CD8-positive, alpha-beta memory T cell (primary cell): ENCODE data around the gene OR52M1. TPM values are rescaled to one million over a fixed set of nuclear protein-coding genes. Genes with fewer than 3 reads are reported as not detected.

Experiments used
- CTCF ChIA-PET: fragments of 350-600 bp; sonication (Branson Sonifier 250); formaldehyde crosslinking; loops from one replicate; lab custom pipeline; 2021; ENCODE audit warnings: antibody characterized with exemption; lab: Charles Lee
- POLR2A ChIA-PET: fragments of 350-600 bp; sonication (Branson Sonifier 250); formaldehyde crosslinking; loops from one replicate; lab custom pipeline; 2021; ENCODE audit warnings: antibody characterized with exemption; lab: Charles Lee
- DNase-seq, 5 donors: peaks; one replicate each; pipeline versions ENCODE4 v3.0.0 to v3.0.0-alpha.2; 2020 to 2022; ENCODE audit warnings: mixed read lengths in 1 of 5
- H3K27ac ChIP-seq: one replicate; pipeline ENCODE4 v1.7.0; 2013; ENCODE audit warnings: low read depth, mild to moderate bottlenecking, low read length, moderate library complexity
- H3K27me3 ChIP-seq: 2 replicates; pipeline ENCODE4 v1.7.0; 2013; ENCODE audit warnings: low read length, mild to moderate bottlenecking; ENCODE audit not compliant: insufficient read depth, poor library complexity, severe bottlenecking
- H3K36me3 ChIP-seq: 2 replicates; pipeline ENCODE4 v1.7.0; 2013; ENCODE audit warnings: mild to moderate bottlenecking, low read length, moderate library complexity; ENCODE audit not compliant: insufficient read depth
- H3K4me1 ChIP-seq: 2 replicates; pipeline ENCODE4 v1.7.0; 2013; ENCODE audit warnings: mild to moderate bottlenecking, low read length, moderate library complexity; ENCODE audit not compliant: insufficient read depth
- H3K4me3 ChIP-seq: 2 replicates; pipeline ENCODE4 v1.7.0; 2013; ENCODE audit warnings: mild to moderate bottlenecking, low read length
- H3K9me3 ChIP-seq: 2 replicates; pipeline ENCODE4 v1.7.0; 2013; ENCODE audit warnings: mild to moderate bottlenecking, low read length
- H3K27ac Mint-ChIP-seq, 8 donors: one replicate each; pipeline ENCODE4 v1.8.0; 2020 to 2021; ENCODE audit warnings: mixed read lengths in 8 of 8, mild to moderate bottlenecking in 6 of 8, inconsistent platforms in 3 of 8, moderate library complexity in 3 of 8
- H3K27me3 Mint-ChIP-seq, 2 donors: one replicate each; pipeline ENCODE4 v1.8.0; 2020 to 2021; ENCODE audit warnings: mixed read lengths in 2 of 2, mild to moderate bottlenecking in 1 of 2, moderate library complexity in 1 of 2
- H3K36me3 Mint-ChIP-seq, 3 donors: one replicate each; pipeline ENCODE4 v1.8.0; 2020 to 2021; ENCODE audit warnings: mixed read lengths in 3 of 3, inconsistent platforms in 1 of 3, mild to moderate bottlenecking in 1 of 3
- H3K4me1 Mint-ChIP-seq, 3 donors: one replicate each; pipeline ENCODE4 v1.8.0; 2020 to 2021; ENCODE audit warnings: mixed read lengths in 3 of 3, inconsistent platforms in 1 of 3, mild to moderate bottlenecking in 1 of 3
- H3K4me3 Mint-ChIP-seq, 7 donors: one replicate each; pipeline ENCODE4 v1.8.0; 2020 to 2021; ENCODE audit warnings: mixed read lengths in 7 of 7, mild to moderate bottlenecking in 6 of 7, moderate library complexity in 4 of 7, inconsistent platforms in 2 of 7
- H3K9me3 Mint-ChIP-seq, 5 donors: one replicate each; pipeline ENCODE4 v1.8.0; 2020 to 2022; ENCODE audit warnings: mixed read lengths in 5 of 5, mild to moderate bottlenecking in 3 of 5, moderate library complexity in 2 of 5, inconsistent platforms in 1 of 5
- polyA plus RNA-seq: library from polyadenylated mRNA; unstranded; fragments of 300-500 nt; fragmentation: Illumina TruSeq; gene quantifications from one replicate; pipeline ENCODE4 v1.2.3, GENCODE V29; 2021
- total RNA-seq, 2 experiments: library from RNA; stranded (reverse); gene quantifications; one replicate each; pipeline ENCODE4 v1.2.3, GENCODE V29; 2021

Gene OR52M1
- total and polyA plus RNA-seq, 3 experiments from 2014 or later = not detected

DNA sequence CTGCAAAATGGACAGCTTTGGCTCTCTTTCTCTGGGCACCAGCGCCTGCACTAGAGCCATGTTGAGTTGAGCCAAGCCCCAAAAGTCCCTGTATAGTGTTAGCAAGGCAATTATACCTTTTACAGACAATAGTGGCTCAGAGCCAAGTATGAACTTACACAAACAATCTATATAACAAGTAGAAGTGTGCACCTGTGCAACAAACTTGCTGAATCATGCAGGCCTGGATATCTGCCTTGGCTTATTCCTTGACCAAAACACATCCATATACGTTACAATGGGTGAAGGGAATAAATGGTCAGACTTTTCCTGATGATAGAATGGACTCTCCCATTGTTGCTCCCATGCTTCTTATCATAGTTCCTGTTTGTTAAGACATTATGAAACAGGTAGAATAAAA, 32.8 kb downstream of the OR52M1 start:
- H3K9me3 Mint-ChIP-seq = no peaks in the 10 kb centered on the region
- H3K36me3 Mint-ChIP-seq = peaks cover 0 to 4% (median 0%) of the 10 kb centered on the region in 3 donors
- no peak overlapping the region for H3K27ac Mint-ChIP-seq
- ChIA-PET POLR2A (no interaction called here), CTCF (no interaction called here)
- peaks cover 13 to 45% of the 10 kb centered on the region in 2 donors for H3K27me3 Mint-ChIP-seq
- no peaks in the 10 kb centered on the region for H3K4me1 ChIP-seq
- H3K27me3 ChIP-seq = no peaks in the 10 kb centered on the region
- no peak for DNase-seq
- peaks cover 0 to 6% (median 4%) of the 10 kb centered on the region in 3 donors for H3K4me1 Mint-ChIP-seq
- H3K4me3 Mint-ChIP-seq = no peak overlapping the region
- no peaks in the 10 kb centered on the region for H3K36me3 ChIP-seq
- H3K9me3 ChIP-seq = no peaks in the 10 kb centered on the region
- H3K27ac ChIP-seq = no peak overlapping the region
- H3K4me3 ChIP-seq = no peak overlapping the region

DNA sequence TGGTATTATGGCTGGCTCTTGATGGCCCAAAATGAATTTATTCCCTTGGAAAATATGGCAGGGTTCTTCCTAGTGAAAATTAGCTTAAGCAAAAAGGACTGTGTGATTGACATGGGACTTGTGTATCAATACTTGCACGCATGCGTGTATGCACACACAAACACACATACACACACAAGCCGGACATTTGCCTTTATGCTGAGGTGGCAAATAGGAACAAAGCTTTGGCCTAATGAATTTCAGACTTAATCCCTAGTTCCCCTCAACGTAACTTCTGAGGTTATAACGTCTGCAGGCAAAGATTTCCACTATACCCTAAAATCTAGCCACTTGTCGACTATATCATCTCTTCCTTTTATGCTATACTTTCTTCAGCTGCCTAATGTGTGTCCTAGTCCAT, 33.6 kb downstream of the OR52M1 start:
- peaks cover 0 to 6% (median 4%) of the 10 kb centered on the region in 3 donors for H3K4me1 Mint-ChIP-seq
- Histone ChIP-seq H3K4me3 (no peak overlapping the region), H3K27me3 (no peaks in the 10 kb centered on the region), H3K9me3 (no peaks in the 10 kb centered on the region), H3K27ac (no peak overlapping the region), H3K36me3 (no peaks in the 10 kb centered on the region), H3K4me1 (no peaks in the 10 kb centered on the region)
- H3K36me3 Mint-ChIP-seq = peaks cover 0 to 4% (median 0%) of the 10 kb centered on the region in 3 donors
- no peak overlapping the region for H3K27ac Mint-ChIP-seq
- ChIA-PET CTCF (no interaction called here), POLR2A (no interaction called here)
- H3K4me3 Mint-ChIP-seq = no peak overlapping the region
- DNase-seq = no peak
- H3K27me3 Mint-ChIP-seq = peaks cover 13 to 51% of the 10 kb centered on the region in 2 donors
- H3K9me3 Mint-ChIP-seq = no peaks in the 10 kb centered on the region

DNA sequence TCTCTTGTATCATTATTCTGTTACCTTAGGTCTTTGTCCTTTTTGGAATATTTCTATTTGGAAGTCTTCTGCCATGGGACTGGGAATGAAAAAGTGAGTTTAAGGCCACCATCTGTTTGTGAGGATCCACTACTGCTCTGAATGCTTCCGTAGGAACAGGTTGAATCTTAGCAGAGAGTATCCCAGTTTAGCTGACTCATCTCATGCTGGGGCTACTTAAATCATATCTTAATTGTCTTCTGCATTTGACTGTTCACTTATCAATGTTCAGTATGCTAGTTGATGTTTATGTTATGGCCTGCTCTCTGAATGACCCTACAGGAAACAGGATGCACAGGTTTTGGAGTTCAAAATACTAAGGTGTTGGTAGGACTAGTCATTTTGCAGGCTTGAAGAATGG, 35.1 kb downstream of the OR52M1 start:
- ChIA-PET CTCF (no interaction called here), POLR2A (no interaction called here)

GRCh38 chr11:4581443-4581842, 36.5 kb downstream of the OR52M1 start, which contains the start of gene OR52I2:
Gene OR52I2 (plus strand): TSS chr11:4581743.
- Histone ChIP-seq H3K4me3 (no peak within 1 kb of the TSS), H3K36me3 (no peaks in the 10 kb centered on the region), H3K4me1 (no peaks in the 10 kb centered on the region), H3K27ac (no peak within 1 kb of the TSS), H3K9me3 (no peaks in the 10 kb centered on the region), H3K27me3 (no peaks in the 10 kb centered on the region)
- no peak within 1 kb of the TSS for H3K27ac Mint-ChIP-seq
- no peaks in the 10 kb centered on the region for H3K4me1 Mint-ChIP-seq
- ChIA-PET POLR2A (no interaction called here), CTCF (no interaction called here)
- H3K9me3 Mint-ChIP-seq = peaks cover 0 to 1% (median 0%) of the 10 kb centered on the region in 5 donors
- H3K4me3 Mint-ChIP-seq = no peak within 1 kb of the TSS
- DNase-seq = no peak
- peaks cover 0 to 4% (median 0%) of the 10 kb centered on the region in 3 donors for H3K36me3 Mint-ChIP-seq
- H3K27me3 Mint-ChIP-seq = peaks cover 7 to 66% of the 10 kb centered on the region in 2 donors

More for the DNA sequence above, 35.1 kb downstream of the OR52M1 start:
- Mint-ChIP-seq H3K4me3 (no peak overlapping the region), H3K36me3 (peaks cover 0 to 4% (median 0%) of the 10 kb centered on the region in 3 donors), H3K27me3 (peaks cover 10 to 60% of the 10 kb centered on the region in 2 donors), H3K9me3 (no peaks in the 10 kb centered on the region), H3K27ac (no peak overlapping the region), H3K4me1 (peaks cover 0 to 6% (median 4%) of the 10 kb centered on the region in 3 donors)
- H3K36me3 ChIP-seq = no peaks in the 10 kb centered on the region
- no peaks in the 10 kb centered on the region for H3K9me3 ChIP-seq
- H3K4me3 ChIP-seq = no peak overlapping the region
- no peak for DNase-seq
- no peaks in the 10 kb centered on the region for H3K4me1 ChIP-seq
- H3K27me3 ChIP-seq = no peaks in the 10 kb centered on the region
- H3K27ac ChIP-seq = no peak overlapping the region

GRCh38 chr11:4589017-4589416, 44.0 kb downstream of the OR52M1 start:
- Mint-ChIP-seq H3K27ac (no peak overlapping the region), H3K9me3 (peaks cover 0 to 3% (median 0%) of the 10 kb centered on the region in 5 donors), H3K27me3 (peaks cover 2 to 34% of the 10 kb centered on the region in 2 donors), H3K36me3 (no peaks in the 10 kb centered on the region), H3K4me1 (no peaks in the 10 kb centered on the region), H3K4me3 (no peak overlapping the region)
- Histone ChIP-seq H3K9me3 (no peaks in the 10 kb centered on the region), H3K36me3 (no peaks in the 10 kb centered on the region), H3K4me1 (no peaks in the 10 kb centered on the region), H3K27ac (no peak overlapping the region), H3K27me3 (no peaks in the 10 kb centered on the region), H3K4me3 (no peak overlapping the region)
- ChIA-PET CTCF (no interaction called here), POLR2A (no interaction called here)
- DNase-seq = no peak

DNA sequence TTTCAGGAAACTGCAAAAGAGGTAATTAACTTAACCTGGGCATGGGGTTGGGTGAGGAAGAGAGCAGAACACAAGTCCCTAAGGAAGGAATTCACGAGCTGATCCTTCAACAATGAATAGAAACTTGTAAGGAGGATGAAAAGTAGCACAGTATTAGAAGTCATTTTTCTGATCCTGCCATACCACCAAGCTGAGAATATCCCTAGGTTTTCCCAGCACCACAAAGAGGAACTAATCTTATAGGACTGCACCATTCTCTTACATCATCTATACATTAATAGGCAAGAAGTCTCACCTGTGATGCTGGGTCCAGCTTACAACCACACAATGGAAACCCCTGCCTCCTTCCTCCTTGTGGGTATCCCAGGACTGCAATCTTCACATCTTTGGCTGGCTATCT, 48.7 kb downstream of the OR52M1 start, which contains the start of gene OR52I1:
Gene OR52I1 (plus strand): TSS at position 301 of the 400 bp plus-strand sequence. CDS start 0 bp downstream, at position 301.
- Histone ChIP-seq H3K36me3 (peaks cover 7% of the 10 kb centered on the region), H3K9me3 (no peaks in the 10 kb centered on the region), H3K4me3 (no peak within 1 kb of the TSS), H3K27me3 (no peaks in the 10 kb centered on the region), H3K27ac (no peak within 1 kb of the TSS), H3K4me1 (no peaks in the 10 kb centered on the region)
- CTCF ChIA-PET = no interaction called here
- H3K9me3 Mint-ChIP-seq = no peaks in the 10 kb centered on the region
- H3K27ac Mint-ChIP-seq = no peak within 1 kb of the TSS
- POLR2A ChIA-PET = no interaction called here
- DNase-seq = no peak
- no peak within 1 kb of the TSS for H3K4me3 Mint-ChIP-seq
- H3K4me1 Mint-ChIP-seq = peaks cover 0 to 6% (median 0%) of the 10 kb centered on the region in 3 donors
- H3K36me3 Mint-ChIP-seq = peaks cover 0 to 30% (median 11%) of the 10 kb centered on the region in 3 donors
- H3K27me3 Mint-ChIP-seq = no peaks in the 10 kb centered on the region

Other genes with a start within 250 kb of the OR52M1 start
- gene OR52B4, start 176.8 kb upstream of the OR52M1 start, total RNA-seq = not detected
- not detected for gene OR52B4, start 176.8 kb upstream of the OR52M1 start, polyA plus RNA-seq
- 10 to 100 TPM; 22.8 to 23.9 TPM for gene TRIM21, start 151.5 kb upstream of the OR52M1 start, total RNA-seq
- 56.5 TPM for gene TRIM21, start 151.5 kb upstream of the OR52M1 start, polyA plus RNA-seq
- not detected for gene OR52K2, start 95.9 kb upstream of the OR52M1 start, total RNA-seq
- not detected for gene OR52K2, start 95.9 kb upstream of the OR52M1 start, polyA plus RNA-seq
- gene OR52K1, start 62.5 kb upstream of the OR52M1 start, total RNA-seq = not detected
- not detected for gene OR52K1, start 62.5 kb upstream of the OR52M1 start, polyA plus RNA-seq
- gene OR52I2, start 36.6 kb downstream of the OR52M1 start, total RNA-seq = not detected
- gene OR52I2, start 36.6 kb downstream of the OR52M1 start, polyA plus RNA-seq = not detected
- not detected for gene OR52I1, start 48.8 kb downstream of the OR52M1 start, total RNA-seq
- not detected for gene OR52I1, start 48.8 kb downstream of the OR52M1 start, polyA plus RNA-seq
- gene TRIM68, start 63.0 kb downstream of the OR52M1 start, total RNA-seq = 10 to 100 TPM; 11.8 to 12.2 TPM
- 14.9 TPM for gene TRIM68, start 63.0 kb downstream of the OR52M1 start, polyA plus RNA-seq
- not detected for gene OR51D1, start 92.3 kb downstream of the OR52M1 start, total RNA-seq
- gene OR51D1, start 92.3 kb downstream of the OR52M1 start, polyA plus RNA-seq = not detected
- gene OR51E1, start 98.8 kb downstream of the OR52M1 start, total RNA-seq = not detected
- not detected for gene OR51E1, start 98.8 kb downstream of the OR52M1 start, polyA plus RNA-seq
- gene OR51E2, start 152.7 kb downstream of the OR52M1 start, total RNA-seq = not detected
- gene OR51E2, start 152.7 kb downstream of the OR52M1 start, polyA plus RNA-seq = not detected
- not detected for gene MMP26, start 159.6 kb downstream of the OR52M1 start, total RNA-seq
- not detected for gene MMP26, start 159.6 kb downstream of the OR52M1 start, polyA plus RNA-seq
- gene OR51F1, start 224.7 kb downstream of the OR52M1 start, total RNA-seq = not detected
- gene OR51F1, start 224.7 kb downstream of the OR52M1 start, polyA plus RNA-seq = not detected